A549 (cell line): ENCODE measurements around the gene LNPEP. TPM values are rescaled to one million over a fixed set of nuclear protein-coding genes. Genes with fewer than 3 reads are reported as not detected.

Experiments
- ATAC-seq, 2 experiments: fragments of 200-7000 bp in 1 of 2; fragments of >200 bp in 1 of 2; cut with Nextera tagmentation in 1 of 2; cut with Tn5 transposase in 1 of 2; 3 replicates each; pipeline versions ENCODE4 v1.8.0 to v1.9.1; 2018 to 2020; ENCODE audit warnings: mild to moderate bottlenecking in 1 of 2, moderate library complexity in 1 of 2
- CTCF ChIA-PET: fragments of 300-600 bp; sonication (Branson Sonifier 250); formaldehyde crosslinking; extraction: SDS; loops from one replicate; lab custom pipeline; 2021; ENCODE audit warnings: antibody characterized with exemption, inconsistent platforms; lab: Yijun Ruan, JAX
- POLR2A ChIA-PET: fragments of 350-600 bp; formaldehyde crosslinking; extraction: SDS; loops from one replicate; lab custom pipeline; 2021; ENCODE audit warnings: antibody characterized with exemption, inconsistent platforms; lab: Yijun Ruan, JAX
- DNase-seq, 2 experiments: peaks; one replicate each; pipeline versions ENCODE4 v3.0.0 to v3.0.0-alpha.2; 2011 to 2016; ENCODE audit warnings: low read depth in 1 of 2, low spot score in 1 of 2
- FAIRE-seq: peaks from 2 replicates; lab custom pipeline; 2011; peaks lifted over from hg19 to GRCh38; lab: Jason Lieb, UNC
- H3K27ac ChIP-seq, 2 experiments: fragments of >200 bp; sonication (Bioruptor Twin); formaldehyde crosslinking; 3 replicates each; pipeline ENCODE4 v1.5.1; 2016 to 2017
- H3K4me1 ChIP-seq: fragments of >200 bp; sonication (Bioruptor Twin); formaldehyde crosslinking; 3 replicates; pipeline ENCODE4 v1.6.1; 2016
- H3K4me2 ChIP-seq: fragments of >200 bp; sonication (Bioruptor Twin); formaldehyde crosslinking; 3 replicates; pipeline ENCODE4 v1.6.1; 2016
- H3K4me3 ChIP-seq: fragments of >200 bp; sonication (Bioruptor Twin); formaldehyde crosslinking; 3 replicates; pipeline ENCODE4 v1.5.1; 2016
- H3K9me3 ChIP-seq: fragments of >200 bp; sonication (Bioruptor Twin); formaldehyde crosslinking; 3 replicates; pipeline ENCODE4 v1.6.1; 2016
- BCL3 ChIP-seq: fragments of >200 bp; sonication (Bioruptor Twin); formaldehyde crosslinking; IDR thresholded peaks from 3 replicates; pipeline ENCODE4 v1.6.1; 2016
- BHLHE40 ChIP-seq: IDR thresholded peaks from 2 replicates; pipeline ENCODE4 v1.6.1; 2012; ENCODE audit warnings: low read depth, low read length, inconsistent platforms
- HOXB5 ChIP-seq: fragments of 250-450 bp; sonication (Bioruptor Pico); IDR thresholded peaks from 2 replicates; pipeline ENCODE4 v1.5.0; 2020; ENCODE audit warnings: mild to moderate bottlenecking, moderate library complexity
- JUN ChIP-seq, 2 experiments: fragments of >200 bp; sonication (Bioruptor Twin); formaldehyde crosslinking; IDR thresholded peaks; 2 replicates in 1 of 2; 3 replicates in 1 of 2; pipeline ENCODE4 v1.6.1; 2016 to 2017
- JUNB ChIP-seq: fragments of >200 bp; sonication (Bioruptor Twin); formaldehyde crosslinking; IDR thresholded peaks from 2 replicates; pipeline ENCODE4 v1.6.1; 2016
- KDM1A ChIP-seq: fragments of 200-600 bp; sonication (generic); IDR thresholded peaks from 2 replicates; pipeline ENCODE4 v1.6.1; 2016; ENCODE audit warnings: low read depth, mild to moderate bottlenecking
- MYC ChIP-seq: IDR thresholded peaks from 2 replicates; pipeline ENCODE4 v1.6.1; 2012; ENCODE audit warnings: mild to moderate bottlenecking, inconsistent platforms, low read length, improper control_type of control experiment, borderline replicate concordance
- NFE2L2 ChIP-seq: fragments of 150-350 bp; conservative IDR thresholded peaks from 2 replicates; pipeline ENCODE4 v1.6.1; 2014; ENCODE audit warnings: low read length
- RAD21 ChIP-seq, 2 experiments: fragments of >200 bp in 1 of 2; sonication (Bioruptor Twin) in 1 of 2; formaldehyde crosslinking in 1 of 2; IDR thresholded peaks in 1 of 2; conservative IDR thresholded peaks in 1 of 2; 2 replicates in 1 of 2; 3 replicates in 1 of 2; pipeline ENCODE4 v1.6.1; 2012 to 2018; ENCODE audit warnings: inconsistent platforms in 1 of 2
- RCOR1 ChIP-seq: fragments of 150-350 bp; IDR thresholded peaks from 2 replicates; pipeline ENCODE4 v1.6.1; 2014; ENCODE audit warnings: antibody characterized with exemption, low read length, low read depth
- RFX5 ChIP-seq: fragments of 450-650 bp; IDR thresholded peaks from 2 replicates; pipeline ENCODE4 v1.7.1; 2014; ENCODE audit warnings: antibody characterized with exemption, mild to moderate bottlenecking, moderate library complexity
- TP53 ChIP-seq: fragments of 250-450 bp; sonication (Bioruptor Pico); IDR thresholded peaks from 2 replicates; pipeline ENCODE4 v1.5.0; 2021; ENCODE audit warnings: mild to moderate bottlenecking, moderate library complexity
- ZNF302 ChIP-seq: fragments of 250-450 bp; sonication (Bioruptor Pico); IDR thresholded peaks from 2 replicates; pipeline ENCODE4 v1.9.0; 2021; ENCODE audit warnings: inconsistent platforms, mild to moderate bottlenecking, moderate library complexity
- WGBS: methylation state at CpG from one replicate; pipeline ENCODE4 v1.1.6; 2017; ENCODE audit errors: missing lambda C conversion rate; 5-methylcytosine and 5-hydroxymethylcytosine counted together
- polyA plus RNA-seq, 4 experiments: library from polyadenylated mRNA; depleted of rRNA in 3 of 4; stranded (reverse); fragments of >200 nt; fragmentation: RNase III in 1 of 4; extraction: RNeasy Plus Mini Kit Qiagen cat#74134 plus additional on column Dnase treatment in 1 of 4; gene quantifications; 2 replicates in 3 of 4; 3 replicates in 1 of 4; pipeline ENCODE4 v1.2.3, GENCODE V29; 2011 to 2017
- TF ChIP-seq, protein P1 (sequence below): IDR thresholded peaks from 2 replicates; pipeline ENCODE4 v1.6.1; 2012
- TF ChIP-seq, protein P2 (sequence below): fragments of 150-350 bp; IDR thresholded peaks from 2 replicates; pipeline ENCODE4 v1.6.1; 2014; ENCODE audit warnings: low read depth, mild to moderate bottlenecking, low read length
- TF ChIP-seq, protein P3 (sequence below): fragments of >200 bp; sonication (Bioruptor Twin); formaldehyde crosslinking; IDR thresholded peaks from 3 replicates; pipeline ENCODE4 v1.5.1; 2016

The LNPEP gene
- polyA plus RNA-seq, 2 of the 4 experiments (the other 2 are of a cell fraction), result 5.9 to 19.7 TPM

DNA sequence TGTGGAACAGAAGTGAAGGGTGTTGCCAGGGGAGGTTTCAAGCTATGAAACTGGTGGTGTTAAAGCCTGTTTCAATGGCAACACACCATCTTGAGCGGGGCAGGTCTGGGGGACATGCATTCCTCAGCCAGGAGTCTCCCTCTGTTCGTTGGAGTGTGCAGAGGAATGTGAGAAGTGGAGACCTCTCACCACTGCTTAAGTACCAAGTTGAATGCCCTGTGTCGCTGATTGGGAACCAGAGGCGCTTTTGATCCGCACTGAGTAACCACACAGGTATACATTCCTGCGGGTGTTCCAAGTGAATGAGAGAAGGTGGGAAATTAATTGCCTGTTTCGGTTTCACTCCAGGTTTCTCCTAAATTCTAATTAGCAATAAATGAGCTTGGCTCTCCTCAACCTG lies 107.1 kb downstream of the LNPEP start (continued):
- no peak for TF ChIP-seq KDM1A
- no peak for TF ChIP-seq MYC
- no peak for TF ChIP-seq RFX5
- no peak for TF ChIP-seq JUNB
- TF ChIP-seq HOXB5, result no peak

- FAIRE-seq (no peak), ATAC-seq (no peak), DNase-seq (no peak)
- TF ChIP-seq, protein P1, sequence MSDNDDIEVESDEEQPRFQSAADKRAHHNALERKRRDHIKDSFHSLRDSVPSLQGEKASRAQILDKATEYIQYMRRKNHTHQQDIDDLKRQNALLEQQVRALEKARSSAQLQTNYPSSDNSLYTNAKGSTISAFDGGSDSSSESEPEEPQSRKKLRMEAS, result no peak
- TF ChIP-seq RAD21 (conservative IDR thresholded peaks at IDR 0.05 in 1 of 2, IDR thresholded peaks at IDR 0.05 in 1 of 2) (no peak), RCOR1 (no peak), NFE2L2 (no peak), BCL3 (no peak), TP53 (CRISPR knock-in tag) (no peak), JUN (IDR thresholded peaks at IDR 0.05) (no peak)
- TF ChIP-seq, protein P2, sequence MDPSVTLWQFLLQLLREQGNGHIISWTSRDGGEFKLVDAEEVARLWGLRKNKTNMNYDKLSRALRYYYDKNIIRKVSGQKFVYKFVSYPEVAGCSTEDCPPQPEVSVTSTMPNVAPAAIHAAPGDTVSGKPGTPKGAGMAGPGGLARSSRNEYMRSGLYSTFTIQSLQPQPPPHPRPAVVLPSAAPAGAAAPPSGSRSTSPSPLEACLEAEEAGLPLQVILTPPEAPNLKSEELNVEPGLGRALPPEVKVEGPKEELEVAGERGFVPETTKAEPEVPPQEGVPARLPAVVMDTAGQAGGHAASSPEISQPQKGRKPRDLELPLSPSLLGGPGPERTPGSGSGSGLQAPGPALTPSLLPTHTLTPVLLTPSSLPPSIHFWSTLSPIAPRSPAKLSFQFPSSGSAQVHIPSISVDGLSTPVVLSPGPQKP, result no peak
- Histone ChIP-seq H3K4me3 (no peak overlapping the region), H3K4me2 (no peak overlapping the region), H3K27ac (no peak overlapping the region), H3K9me3 (no peaks in the 10 kb centered on the region), H3K4me1 (peaks cover 10% of the 10 kb centered on the region; the same call in 2 of the 3 replicates)
- ChIA-PET POLR2A (no interaction called here), CTCF (interaction anchor here (1.3 kb wide), 1 partner anchor 62 kb away, joined by 3 read pairs; no protein-coding TSS in a partner anchor)
- 80% methylated on average over 3 of the region's 3 CpGs for WGBS
Observed at GRCh38 chr5:97043511-97043910, 107.6 kb downstream of the LNPEP start.

DNA sequence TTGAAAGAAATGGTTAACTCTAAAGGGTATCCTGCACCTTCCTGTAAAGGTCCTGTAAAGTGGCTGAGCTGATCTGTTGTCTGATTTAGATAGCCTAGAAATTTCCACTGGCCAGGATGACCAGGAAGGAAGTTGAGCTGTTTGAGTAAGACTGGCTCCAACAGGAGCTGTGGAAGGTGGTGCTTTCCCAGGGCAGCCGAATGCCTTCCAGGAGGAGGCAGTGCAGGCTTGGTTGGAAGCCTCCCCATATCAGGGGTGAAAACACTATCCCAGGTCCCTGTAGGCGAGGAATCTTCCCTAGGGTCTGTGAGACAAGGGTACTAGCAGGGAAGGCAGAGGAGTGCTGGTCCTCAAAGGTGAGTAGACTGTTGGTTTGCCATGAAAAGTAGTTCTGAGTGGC lies 108.2 kb downstream of the LNPEP start:
- Histone ChIP-seq H3K4me3 (no peak overlapping the region), H3K9me3 (no peaks in the 10 kb centered on the region), H3K27ac (no peak overlapping the region), H3K4me2 (no peak overlapping the region)
- 44% methylated on average over 2 of the region's 2 CpGs for WGBS
- CTCF ChIA-PET, result interaction anchor here (1.1 to 1.3 kb wide), 3 partner anchors 11 to 117 kb away, joined by 3 to 4 read pairs (median 3); no protein-coding TSS in a partner anchor
- FAIRE-seq (no peak), ATAC-seq (peak; percentile 66 to 87; a peak in 4 of 6 replicates), DNase-seq (peak in 1 of 2 experiments; percentile 33)
- TF ChIP-seq ZNF302 (CRISPR knock-in tag) (no peak), BHLHE40 (no peak), RAD21 (conservative IDR thresholded peaks at IDR 0.05 in 1 of 2, IDR thresholded peaks at IDR 0.05 in 1 of 2) (peak in 1 of 2 experiments; percentile 36; a peak in 2 of 5 replicates), NFE2L2 (no peak)
- TF ChIP-seq, protein P3, sequence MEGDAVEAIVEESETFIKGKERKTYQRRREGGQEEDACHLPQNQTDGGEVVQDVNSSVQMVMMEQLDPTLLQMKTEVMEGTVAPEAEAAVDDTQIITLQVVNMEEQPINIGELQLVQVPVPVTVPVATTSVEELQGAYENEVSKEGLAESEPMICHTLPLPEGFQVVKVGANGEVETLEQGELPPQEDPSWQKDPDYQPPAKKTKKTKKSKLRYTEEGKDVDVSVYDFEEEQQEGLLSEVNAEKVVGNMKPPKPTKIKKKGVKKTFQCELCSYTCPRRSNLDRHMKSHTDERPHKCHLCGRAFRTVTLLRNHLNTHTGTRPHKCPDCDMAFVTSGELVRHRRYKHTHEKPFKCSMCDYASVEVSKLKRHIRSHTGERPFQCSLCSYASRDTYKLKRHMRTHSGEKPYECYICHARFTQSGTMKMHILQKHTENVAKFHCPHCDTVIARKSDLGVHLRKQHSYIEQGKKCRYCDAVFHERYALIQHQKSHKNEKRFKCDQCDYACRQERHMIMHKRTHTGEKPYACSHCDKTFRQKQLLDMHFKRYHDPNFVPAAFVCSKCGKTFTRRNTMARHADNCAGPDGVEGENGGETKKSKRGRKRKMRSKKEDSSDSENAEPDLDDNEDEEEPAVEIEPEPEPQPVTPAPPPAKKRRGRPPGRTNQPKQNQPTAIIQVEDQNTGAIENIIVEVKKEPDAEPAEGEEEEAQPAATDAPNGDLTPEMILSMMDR, result 0 out of 3 replicates have a peak, but pooled peaks have one; percentile 14
- TF ChIP-seq, all 56 proteins: peak for 2
- H3K4me1 ChIP-seq, result peaks cover 10% of the 10 kb centered on the region; the same call in 2 of the 3 replicates
- POLR2A ChIA-PET, result no interaction called here
